ENCODE data around the gene AHCYL2.
"Not testable (repeated sequence)": the region's sequence is repeated elsewhere in the genome, so short reads cannot be mapped to it uniquely, and the experiment has no call there.

Gene AHCYL2

DNA sequence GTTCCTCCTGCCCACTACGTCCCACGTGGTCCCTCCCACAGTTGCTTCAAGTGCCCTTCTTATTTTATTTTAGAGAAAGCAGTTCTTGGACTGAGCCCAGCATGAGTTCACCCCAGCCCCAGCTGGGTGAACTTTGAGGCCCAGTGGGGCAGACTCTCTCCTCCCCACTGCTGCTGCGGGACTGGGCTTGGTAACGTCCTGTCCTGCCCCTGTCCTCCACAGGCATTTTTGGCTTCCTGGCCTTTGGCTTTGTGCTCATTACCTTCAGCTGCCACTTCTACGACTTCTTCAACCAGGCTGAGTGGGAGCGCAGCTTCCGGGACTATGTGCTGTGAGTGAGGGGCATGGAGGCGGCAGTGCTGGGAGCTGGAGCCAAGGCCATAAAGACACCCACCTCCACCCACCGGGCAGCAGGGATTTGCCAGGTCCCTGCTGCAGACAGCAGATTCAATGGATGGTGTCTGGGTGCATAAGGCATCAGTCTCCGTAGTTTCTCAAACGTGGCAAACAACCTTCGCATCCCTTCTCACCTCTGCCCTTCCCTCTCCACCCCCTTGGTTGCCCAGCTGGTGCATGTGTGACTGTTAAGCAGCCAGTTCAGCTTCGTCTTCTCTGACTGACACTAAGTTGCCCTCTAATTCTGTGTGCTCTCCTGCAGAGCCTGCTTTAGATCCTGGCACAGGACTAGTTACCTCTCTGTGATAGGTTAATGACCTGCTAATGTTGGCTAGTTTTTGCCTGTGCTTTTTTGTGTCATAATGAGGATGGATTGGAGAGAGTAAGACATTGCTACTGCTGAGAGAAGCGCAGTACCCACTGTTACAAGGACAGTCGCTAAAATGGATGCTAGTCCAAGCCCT is 15.5 kb upstream of the AHCYL2 start:
- no peak for DNase-seq (ENCODE audit: low spot score)

DNA sequence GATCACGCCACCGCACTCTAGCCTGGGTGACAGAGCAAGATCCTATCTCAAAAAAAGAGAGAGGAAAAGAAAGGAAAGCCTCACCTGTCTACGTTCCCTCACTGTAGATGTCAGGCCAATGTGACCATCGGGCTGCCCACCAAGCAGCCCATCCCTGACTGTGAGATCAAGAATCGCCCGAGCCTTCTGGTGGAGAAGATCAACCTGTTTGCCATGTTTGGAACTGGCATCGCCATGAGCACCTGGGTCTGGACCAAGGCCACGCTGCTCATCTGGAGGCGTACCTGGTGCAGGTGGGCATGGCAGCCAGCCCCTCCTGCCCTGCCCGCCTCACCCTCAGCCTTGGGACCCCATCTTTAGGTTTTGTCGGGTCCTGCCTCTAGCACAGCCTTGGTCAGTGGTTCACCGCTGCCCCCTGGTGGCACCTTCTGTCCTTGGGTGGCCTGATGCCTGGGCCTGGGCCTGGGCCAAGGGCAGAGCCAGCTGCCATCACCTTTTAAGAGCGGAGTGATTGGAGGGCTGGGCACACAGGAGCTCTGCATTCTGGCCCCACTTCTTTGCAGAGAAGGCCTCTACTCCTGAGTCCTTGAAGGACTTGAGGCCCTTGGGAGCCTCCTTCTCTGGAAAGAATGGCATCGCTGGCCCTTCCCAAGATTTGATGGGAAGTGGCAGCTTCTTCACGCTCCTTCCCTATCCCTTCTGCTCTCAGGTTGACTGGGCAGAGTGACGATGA is 14.4 kb upstream of the AHCYL2 start:
- peak; percentile 87 for DNase-seq (ENCODE audit: low spot score)

DNA sequence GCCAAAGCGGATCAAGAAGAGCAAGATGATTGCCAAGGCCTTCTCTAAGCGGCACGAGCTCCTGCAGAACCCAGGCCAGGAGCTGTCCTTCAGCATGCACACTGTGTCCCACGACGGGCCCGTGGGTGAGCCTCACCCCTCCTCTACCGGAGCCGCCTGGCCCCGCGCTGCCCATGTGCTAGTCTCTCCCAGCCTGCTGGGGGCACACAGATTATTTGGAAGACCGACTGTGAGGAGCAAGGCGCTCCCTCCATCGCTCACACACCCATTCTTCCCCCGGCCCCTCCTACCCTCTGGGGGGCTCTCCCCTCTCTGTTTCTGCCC is 13.9 kb upstream of the AHCYL2 start:
- peak; percentile 48 for DNase-seq (ENCODE audit: low spot score)

DNA sequence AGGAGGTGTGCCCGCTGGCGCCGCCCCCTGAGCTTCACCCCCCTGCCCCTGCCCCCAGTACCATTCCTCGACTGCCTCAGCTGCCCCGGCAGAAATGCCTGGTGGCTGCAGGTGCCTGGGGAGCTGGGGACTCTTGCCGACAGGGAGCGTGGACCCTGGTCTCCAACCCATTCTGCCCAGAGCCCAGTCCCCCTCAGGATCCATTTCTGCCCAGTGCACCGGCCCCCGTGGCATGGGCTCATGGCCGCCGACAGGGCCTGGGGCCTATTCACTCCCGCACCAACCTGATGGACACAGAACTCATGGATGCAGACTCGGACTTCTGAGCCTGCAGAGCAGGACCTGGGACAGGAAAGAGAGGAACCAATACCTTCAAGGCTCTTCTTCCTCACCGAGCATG is 12.7 kb upstream of the AHCYL2 start:
- DNase-seq (ENCODE audit: low spot score): no peak

DNA sequence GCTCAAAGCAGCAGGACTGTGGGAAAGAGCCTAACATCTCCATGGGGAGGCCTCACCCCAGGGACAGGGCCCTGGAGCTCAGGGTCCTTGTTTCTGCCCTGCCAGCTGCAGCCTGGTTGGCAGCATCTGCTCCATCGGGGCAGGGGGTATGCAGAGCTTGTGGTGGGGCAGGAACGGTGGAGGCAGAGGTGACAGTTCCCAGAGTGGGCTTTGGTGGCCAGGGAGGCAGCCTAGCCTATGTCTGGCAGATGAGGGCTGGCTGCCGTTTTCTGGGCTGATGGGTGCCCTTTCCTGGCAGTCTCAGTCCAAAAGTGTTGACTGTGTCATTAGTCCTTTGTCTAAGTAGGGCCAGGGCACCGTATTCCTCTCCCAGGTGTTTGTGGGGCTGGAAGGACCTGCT is 12.2 kb upstream of the AHCYL2 start:
- DNase-seq (ENCODE audit: low spot score): no peak

DNA sequence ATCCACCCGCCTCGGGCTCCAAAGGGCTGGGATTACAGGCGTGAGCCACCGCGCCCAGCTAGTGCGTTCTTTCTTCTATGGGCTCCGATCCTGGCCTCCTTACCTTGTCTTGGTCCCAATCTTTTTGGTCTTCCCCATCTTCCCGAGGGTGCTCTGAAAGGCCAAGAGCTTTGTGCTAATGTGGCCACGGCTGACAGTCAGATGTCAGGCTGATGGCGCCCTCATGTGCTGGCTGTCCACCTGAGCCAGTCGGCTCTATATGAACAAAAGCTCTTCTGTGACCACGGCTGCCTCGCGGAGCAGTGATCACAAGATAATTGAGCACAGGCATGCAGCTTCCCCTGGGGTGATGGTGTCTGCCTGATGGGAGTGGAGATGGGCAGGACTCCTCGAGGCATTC is 11.0 kb upstream of the AHCYL2 start:
- DNase-seq (ENCODE audit: low spot score): peak; percentile 43

DNA sequence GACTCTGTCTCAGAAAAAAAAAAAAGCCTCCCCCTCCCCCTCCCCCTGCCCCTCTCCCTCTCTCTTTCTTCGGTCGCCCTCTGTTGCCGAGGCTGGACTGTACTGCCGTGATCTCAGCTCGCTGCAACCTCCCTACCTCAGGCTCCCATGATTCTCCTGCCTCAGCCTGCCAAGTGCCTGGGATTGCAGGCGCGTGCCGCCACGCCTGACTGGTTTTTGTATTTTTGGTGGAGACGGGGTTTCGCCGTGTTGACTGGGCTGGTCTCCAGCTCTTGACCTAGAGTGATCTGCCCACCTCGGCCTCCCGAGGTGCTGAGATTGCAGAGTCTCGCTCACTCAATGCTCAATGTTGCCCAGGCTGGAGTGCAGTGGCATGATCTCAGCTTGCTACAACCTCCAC is 9.1 kb upstream of the AHCYL2 start:
- DNase-seq (ENCODE audit: low spot score): not testable (repeated sequence)

DNA sequence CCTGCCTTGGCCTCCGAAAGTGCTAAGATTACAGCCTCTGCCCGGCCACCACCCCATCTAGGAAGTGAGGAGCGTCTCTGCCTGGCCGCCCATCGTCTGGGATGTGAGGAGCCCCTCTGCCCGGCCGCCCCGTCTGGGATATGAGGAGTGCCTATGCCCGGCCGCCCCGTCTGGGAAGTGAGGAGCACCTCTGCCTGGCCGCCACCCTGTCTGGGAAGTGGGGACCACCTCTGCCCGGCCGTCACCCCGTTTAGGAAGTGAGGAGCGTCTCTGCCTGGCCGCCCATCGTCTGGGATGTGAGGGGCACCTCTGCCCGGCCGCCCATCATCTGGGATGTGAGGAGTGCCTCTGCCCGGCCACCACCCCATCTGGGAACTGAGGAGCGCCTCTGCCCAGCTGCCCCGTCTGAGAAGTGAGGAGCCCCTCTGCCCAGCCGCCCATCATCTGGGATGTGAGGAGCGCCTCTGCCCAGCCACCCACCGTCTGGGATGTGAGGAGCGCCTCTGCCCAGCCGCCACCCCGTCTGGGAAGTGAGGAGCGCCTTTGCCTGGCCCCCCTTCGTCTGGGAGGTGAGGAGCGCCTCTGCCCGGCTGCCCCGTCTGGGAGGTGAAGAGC is 8.6 kb upstream of the AHCYL2 start:
- DNase-seq (ENCODE audit: low spot score): not testable (repeated sequence)

DNA sequence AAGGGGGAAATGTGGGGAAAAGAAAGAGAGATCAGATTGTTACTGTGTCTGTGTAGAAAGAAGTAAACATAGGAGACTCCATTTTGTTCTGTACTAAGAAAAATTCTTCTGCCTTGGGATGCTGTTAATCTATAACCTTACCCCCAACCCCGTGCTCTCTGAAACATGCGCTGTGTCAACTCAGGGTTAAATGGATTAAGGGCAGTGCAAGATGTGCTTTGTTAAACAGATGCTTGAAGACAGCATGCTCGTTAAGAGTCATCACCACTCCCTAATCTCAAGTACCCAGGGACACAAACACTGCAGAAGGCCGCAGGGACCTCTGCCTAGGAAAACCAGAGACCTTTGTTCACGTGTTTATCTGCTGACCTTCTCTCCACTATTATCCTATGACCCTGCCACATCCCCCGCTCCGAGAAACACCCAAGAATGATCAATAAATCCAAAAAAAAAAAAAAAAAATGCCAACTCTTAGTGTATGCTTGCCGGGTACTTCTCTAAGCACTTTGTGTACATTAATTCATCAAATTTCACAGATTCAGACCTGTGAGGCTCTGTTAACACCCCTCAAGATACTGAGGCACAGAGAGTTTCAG is 7.9 kb upstream of the AHCYL2 start:
- DNase-seq (ENCODE audit: low spot score): not testable (repeated sequence)

DNA sequence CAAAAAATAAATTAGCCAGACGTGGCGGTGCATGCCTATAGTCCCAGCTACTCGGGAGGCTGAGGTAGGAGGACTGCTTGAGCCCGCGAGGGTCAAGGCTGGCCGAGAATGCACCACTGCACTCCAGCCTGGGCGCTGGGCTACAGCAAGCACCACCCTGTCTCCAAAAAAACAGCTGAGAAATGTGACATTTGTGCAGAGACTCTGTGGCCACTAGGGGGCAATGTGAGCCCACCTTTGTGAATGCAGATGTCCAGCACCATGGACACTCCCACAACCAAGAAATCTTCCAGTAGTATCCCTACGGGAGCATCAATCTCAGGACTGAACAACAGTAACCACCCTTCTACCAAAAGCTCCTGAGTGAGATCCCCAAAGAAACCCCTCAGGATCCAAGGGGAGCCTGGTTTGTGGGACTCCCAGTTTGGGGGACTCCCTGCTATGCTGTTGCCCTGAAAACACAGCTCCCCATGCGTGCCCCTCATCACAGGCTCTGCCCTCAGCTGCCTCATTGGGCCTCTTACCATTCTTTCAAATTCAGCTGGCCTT is 6.2 kb upstream of the AHCYL2 start:
- peak; percentile 72 for DNase-seq (ENCODE audit: low spot score)

DNA sequence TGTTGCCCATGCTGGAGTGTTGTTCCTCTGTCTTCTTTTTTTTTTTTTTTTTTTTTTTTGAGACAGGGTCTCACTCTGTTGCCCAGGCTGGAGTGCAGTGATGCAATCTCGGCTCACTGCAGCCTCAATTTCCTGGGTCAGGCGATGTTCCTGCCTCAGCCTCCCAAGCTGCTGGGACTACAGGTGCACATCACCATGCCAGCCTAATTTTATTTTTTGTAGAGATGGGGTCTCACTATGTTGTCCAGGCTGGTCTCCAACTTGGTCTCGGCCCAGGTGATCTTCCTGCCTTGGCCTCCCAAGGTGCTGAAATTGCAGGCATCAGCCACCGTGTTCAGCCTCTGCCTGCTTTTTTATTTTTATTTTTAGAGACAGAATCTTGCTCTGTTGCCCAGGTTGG is 5.7 kb upstream of the AHCYL2 start:
- DNase-seq (ENCODE audit: low spot score): not testable (repeated sequence)

DNA sequence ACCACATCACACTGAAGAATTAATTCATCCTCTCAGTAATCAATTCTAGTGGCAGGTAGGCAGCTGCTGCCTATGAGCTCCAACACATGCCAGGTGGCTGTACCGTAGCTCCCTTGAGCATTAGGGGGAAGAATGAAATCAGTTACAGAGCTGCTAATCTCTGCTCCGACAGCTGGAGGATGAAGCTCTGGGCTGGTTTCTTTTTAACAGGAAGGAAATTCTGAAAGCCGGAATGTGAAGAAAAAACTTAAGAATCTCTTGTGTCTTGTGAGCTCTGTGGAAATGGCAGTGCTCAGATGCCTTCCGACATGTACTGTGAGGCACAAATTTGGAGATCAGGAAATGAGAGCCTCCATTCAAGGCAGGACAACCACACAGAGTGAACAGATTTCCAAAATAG is 2.8 kb upstream of the AHCYL2 start:
- peak; percentile 72 for DNase-seq (ENCODE audit: low spot score)

DNA sequence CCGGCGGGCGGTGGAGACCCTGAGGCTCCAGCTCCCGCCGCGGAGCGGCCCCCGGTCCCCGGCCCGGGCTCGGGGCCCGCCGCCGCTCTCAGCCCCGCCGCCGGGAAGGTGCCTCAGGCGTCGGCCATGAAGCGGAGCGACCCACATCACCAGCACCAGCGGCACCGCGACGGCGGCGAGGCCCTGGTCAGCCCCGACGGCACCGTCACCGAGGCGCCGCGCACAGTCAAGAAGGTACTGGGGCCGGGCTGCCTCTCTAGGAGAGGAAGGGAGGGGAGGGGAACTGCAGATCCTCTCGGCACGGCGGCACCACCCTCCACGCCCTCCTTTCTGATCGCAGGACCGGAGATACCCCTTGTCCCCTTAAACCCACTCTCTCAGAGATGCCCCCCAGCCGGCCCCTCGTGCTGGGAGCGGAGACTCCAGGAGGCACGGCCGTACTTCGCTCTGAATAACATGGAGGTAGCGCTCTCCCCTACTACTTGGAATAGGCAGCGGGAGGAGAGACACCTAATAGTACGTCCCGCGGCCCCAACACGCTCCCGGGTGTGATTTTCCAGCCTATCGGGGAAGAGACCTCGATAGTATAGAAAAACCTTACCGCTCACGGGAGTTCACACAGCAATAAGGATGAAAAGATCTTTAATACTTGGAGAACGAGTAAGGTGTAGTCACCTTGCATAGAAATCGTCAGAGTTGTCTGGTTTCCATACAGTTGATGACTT is 538 bp downstream of the AHCYL2 start:
- DNase-seq (ENCODE audit: low spot score): peak; percentile 70

DNA sequence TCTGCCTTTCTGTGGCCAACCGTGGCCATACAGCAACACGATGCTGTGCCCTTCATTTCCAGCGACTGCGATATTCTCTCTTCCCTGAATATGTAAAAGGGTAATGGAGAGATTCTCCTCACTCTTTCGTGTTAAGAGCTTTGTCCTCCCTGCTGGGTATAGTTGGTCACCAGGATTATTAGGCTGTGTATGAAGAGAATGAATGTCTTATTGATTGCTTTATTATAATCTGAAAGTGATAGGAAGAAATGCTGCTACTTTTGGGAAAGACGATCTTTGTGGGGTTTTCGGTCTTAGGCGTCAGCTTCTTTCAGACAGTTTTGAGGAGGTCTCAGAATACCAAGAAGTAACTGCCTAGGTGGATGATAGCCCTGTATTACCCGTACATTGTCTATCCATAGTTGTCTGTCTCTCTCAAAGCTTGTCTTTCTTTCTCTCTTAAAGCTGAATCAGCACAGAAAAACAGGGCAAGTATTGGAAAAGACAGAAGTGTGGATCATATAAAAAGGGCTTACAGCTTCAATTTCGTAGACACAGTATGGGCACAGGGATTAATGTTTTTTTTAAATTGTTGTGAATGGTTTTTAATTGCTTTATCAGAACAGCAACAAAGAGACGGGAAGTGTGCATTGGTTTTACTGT is 1.2 kb downstream of the AHCYL2 start:
- no peak for DNase-seq (ENCODE audit: low spot score)

DNA sequence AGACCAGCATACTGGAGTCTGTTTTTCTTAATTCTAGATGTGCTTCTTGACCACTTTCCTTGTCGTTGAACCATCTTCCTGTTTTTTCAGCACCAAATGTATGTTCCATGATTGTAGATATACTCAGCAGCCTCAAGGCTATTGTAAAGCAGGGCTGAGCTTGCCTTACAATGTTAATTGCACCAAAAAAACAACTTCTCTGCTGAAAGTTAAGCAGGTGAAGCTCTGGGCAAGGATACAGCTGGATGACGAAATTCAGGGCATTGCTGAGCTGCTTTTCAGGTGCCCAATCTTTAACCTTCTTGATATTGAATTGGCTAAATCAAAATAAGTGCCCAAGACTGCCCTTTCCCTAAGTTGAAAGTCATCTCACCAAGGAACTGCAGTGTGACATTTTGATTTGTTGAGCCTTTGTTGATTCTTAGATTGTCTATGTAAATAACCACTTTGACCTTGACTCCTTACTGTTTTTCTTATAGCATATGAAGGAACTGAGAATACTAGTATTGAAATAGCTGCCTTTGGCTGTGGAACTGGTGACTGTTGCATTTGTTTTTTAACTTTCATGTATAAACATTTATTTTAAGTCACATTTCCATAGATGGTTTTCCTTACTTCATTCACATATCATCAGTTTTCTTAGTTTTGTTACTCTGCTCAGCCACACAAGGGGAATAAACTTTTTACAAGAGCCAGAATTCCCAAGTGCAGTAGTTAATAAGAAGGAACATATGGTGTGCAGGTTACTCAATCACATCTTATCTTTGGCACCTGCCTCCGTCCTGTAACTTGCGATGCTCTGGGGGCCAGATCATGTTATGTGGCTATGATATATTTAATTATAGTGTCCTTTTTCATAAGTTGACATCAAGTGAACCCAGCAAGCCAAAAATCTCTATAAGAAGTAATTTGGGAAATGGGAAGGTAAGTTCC is 3.1 kb downstream of the AHCYL2 start:
- DNase-seq (ENCODE audit: low spot score): no peak

DNA sequence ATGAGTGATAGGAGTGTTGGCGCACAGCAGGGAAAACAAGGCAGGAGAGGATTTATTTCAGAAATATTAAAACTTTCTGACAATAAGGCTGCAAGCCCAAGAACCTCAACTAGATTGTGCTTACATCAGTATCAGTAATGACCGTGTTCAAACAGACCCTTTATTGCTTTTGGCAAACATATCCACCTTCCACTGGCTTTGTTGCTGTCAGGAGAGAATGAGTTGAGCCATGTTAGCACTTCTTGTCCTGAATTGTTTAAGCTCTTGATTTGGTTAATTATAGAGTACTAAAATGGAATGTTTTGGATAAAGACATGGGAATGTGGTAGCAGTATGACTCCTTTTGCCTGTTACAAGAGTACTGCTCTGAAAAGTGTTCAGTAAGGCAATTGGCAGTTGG is 3.8 kb downstream of the AHCYL2 start:
- DNase-seq (ENCODE audit: low spot score): no peak

DNA sequence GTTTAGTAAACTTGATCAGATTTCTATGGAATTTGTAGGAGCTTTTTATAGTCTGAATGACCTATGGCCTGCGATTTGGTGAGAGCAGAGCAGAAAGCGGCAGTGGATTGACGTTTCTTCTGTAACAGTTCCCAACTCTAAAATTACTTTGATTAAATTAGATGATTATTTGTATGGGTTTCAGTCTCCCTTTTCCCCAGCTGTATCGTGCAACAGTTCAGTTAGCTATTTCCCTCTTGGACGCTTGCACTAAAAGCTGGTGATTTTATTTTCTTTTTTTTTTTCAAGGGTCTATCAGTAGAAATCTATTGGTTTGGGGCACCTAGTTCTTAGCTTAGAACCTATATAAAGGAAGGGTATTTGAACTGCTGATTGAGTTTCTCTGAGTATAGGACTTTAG is 6.8 kb downstream of the AHCYL2 start:
- DNase-seq (ENCODE audit: low spot score): no peak

DNA sequence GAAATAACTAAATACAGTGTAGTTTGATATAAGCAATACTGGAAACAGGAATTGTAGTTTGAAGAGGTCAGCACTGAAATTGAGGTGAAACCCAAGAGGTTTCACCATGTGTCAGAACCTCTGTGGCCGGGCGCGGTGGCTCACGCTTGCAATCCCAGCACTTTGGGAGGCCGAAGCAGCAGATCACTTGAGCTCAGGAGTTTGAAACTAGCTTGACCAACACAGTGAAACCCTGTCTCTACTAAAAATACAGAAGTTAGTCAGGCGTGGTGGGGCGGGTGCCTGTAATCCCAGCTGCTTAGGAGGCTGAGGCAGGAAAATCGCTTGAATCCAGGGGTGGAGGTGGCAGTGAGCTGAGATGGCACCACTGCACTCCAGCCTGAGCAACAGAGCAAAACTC is 13.7 kb downstream of the AHCYL2 start:
- DNase-seq (ENCODE audit: low spot score): no peak

DNA sequence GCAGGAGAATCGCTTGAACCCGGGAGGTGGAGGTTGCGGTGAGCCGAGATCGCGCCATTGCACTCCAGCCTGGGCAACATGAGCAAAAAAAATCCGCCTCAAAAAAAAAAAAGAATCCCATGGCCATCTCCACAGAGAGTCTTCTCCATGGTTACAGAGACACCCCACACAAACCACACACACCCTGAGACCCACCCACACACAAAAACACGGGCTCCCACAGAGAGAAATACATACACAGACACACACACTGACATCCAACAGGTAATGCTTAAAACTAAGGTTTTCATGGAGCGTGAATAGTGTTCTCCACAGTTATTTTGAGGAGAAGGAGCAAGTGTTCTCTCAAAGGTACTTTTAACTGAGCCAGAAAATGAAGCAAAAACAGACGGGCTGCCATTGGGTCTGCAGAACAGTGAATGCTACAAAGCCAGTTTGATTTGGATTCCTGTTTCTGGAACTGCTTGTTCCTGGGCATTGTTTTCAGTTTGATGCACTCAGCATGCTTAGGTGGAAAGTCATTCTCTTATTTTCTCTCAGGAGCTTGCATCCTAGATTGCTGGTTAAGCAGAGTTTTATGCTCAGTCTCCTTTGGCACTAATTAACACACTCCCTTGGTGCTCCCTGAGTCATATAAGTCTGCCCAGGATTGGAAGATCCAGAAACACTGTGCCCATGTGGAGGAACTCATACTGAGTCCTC is 15.4 kb downstream of the AHCYL2 start:
- no peak for DNase-seq (ENCODE audit: low spot score)

DNA sequence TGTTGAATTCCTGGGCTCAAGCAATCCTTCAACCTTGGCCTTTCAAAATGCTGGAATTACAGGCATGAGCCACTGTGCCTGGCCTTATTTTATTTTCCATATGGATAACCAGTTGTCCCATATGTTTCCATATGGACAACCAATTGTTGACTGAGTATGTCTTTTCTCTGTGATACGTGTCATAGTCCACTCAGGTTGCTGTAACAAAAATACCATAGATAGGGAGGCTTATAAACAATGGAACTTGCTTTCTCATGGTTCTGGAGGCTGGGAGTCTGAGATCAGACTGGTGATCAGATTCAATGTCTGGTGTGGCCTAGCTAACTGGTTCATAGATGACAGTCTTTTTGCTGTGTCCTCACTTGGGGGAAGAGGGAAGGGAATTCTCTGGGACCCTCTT is 19.4 kb downstream of the AHCYL2 start:
- DNase-seq (ENCODE audit: low spot score): no peak
